ENCODE results near the gene KLF11. TPM values are rescaled to one million over a fixed set of nuclear protein-coding genes. Genes with fewer than 3 reads are reported as not detected.
"Not testable (repeated sequence)": the region's sequence is repeated elsewhere in the genome, so short reads cannot be mapped to it uniquely, and the experiment has no call there.

KLF11 gene
- polyA plus RNA-seq, 1 donor, result 25.8 TPM

DNA sequence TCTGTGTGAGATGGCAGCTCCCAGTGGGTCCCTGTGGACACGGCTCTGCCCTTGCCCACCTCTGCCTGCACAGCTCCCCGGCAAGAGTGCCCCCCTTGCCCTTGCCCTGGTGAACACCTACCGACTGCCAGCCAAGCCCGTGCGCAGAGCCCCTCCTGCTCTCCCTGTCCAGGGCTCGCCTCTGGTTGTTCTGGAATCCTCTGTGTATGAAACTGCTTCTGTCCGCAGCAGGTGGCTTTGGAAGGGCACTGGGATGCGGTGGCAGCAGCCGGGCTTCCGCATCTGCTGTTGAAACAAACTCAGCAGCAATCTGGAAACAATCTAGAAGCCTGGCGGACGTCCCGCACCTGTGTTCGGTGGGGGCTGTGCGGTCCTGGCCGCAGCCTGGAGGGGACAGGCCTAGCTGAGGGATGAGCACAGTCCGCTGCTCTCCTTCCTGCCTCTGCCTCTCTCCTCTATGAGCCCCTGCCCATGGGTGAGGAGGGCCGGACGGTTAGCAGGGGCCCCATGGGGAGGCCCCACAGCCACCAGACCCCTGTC, 34.0 kb upstream of the KLF11 start:
- no peak for DNase-seq (ENCODE audit: low read depth)

DNA sequence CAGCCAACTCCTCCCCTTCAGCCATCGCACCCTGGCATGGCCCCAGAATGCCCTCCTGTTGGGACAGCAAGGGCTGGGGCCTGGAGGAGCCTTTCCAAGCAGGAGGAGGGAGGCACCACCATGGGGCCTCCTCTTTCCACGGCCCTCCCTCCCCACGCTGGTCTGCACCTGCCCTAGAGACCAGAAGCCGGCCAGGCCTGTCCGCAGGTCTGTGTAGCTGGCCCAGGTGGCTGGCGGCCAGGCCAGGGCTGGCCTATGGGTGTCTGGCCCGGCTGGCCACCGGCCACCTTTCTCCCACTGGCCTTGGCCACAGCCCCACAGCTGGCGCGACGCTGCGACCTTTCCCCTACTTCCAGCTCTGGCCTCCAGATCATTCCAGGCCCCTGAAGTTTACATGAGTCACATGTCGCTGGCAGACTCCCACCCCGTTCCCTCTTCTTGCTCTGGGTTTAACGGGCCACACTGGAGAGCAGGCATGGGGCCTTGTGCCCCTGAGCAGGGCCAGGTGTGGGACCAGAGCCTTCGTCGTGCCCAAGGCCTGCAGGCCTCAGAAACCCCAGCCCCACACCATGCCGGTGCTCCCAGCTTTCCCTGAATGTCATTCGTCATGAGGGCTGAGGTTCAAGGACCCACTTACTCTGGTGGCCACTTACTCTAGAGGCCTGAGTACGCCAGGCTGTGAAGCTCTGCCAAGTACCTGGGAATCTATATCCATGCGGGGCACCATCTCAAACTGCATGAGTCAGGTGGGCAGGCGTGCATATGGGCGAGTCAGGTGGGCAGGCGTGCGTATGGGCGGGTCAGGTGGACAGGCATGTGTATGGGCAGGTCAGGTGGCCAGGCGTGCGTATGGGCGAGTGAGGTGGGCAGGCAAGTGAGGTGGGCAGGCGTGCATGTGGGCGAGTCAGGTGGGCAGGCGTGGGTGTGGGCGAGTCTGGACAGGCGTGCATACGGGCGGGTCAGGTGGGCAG, 33.3 kb upstream of the KLF11 start:
- DNase-seq (ENCODE audit: low read depth), result no peak

DNA sequence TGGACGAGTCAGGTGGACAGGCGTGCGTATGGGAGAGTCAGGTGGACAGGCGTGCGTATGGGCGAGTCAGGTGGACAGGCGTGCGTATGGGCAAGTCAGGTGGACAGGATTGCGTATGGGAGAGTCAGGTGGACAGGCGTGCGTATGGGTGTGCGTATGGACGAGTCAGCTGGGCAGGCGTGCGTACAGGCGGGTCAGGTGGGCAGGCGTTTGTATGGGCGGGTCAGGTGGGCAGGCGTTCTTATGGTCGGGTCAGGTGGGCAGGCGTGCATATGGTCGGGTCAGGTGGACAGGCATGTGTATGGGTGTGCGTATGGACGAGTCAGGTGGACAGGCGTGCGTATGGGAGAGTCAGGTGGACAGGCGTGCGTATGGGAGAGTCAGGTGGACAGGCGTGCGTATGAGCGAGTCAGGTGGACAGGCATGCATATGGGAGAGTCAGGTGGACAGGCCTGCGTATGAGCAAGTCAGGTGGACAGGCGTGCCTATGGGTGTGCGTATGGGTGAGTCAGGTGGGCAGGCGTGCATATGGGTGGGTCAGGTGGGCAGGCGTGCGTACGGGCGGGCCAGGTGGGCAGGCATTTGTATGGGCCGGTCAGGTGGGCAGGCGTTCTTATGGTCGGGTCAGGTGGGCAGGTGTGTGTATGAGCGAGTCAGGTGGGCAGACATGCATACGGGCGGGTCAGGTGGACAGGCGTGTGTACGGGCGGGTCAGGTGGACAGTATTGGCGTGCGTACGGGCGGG, 32.3 kb upstream of the KLF11 start:
- DNase-seq (ENCODE audit: low read depth), result not testable (repeated sequence)

DNA sequence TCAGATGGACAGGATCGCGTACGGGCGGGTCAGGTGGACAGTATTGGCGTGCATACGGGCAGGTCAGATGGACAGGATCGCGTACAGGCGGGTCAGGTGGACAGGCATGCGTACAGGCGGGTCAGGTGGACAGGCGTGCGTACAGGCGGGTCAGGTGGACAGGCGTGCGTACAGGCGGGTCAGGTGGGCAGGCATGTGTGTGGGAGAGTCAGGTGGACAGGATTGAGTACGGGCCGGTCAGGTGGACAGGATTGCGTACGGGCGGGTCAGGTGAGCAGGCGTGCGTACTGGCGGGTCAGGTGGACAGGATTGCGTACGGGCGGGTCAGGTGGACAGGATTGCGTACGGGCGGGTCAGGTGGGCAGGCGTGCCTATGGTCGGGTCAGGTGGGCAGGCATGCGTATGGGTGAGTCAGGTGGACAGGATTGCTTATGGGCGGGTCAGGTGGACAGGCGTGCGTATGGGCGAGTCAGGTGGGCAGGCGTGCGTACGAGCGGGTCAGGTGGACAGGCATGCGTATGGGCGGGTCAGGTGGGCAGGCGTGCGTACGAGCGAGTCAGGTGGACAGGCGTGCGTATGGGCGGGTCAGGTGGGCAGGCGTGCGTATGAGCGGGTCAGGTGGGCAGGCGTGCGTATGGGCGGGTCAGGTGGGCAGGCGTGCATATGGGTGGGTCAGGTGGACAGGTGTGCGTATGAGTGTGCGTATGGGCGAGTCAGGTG, 31.6 kb upstream of the KLF11 start:
- not testable (repeated sequence) for DNase-seq (ENCODE audit: low read depth)

DNA sequence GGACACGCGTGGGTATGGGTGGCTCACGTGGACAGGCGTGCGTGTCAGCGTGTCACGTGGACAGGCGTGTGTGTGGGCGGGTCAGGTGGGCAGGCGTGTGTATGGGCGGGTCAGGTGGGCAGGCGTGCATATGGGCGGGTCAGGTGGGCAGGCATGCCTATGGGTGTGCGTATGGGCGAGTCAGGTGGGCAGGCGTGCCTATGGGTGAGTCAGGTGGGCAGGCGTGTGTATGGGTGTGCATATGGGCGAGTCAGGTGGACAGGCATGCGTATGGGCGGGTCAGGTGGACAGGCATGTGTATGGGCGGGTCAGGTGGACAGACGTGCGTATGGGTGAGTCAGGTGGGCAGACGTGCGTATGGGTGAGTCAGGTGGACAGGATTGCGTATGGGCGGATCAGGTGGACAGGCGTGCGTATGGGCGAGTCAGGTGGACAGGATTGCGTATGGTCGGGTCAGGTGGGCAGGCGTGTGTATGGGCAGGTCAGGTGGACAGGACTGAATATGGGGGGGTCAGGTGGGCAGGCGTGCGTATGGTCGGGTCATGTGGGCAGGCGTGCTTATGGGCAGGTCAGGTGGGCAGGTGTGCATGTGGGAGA, 30.9 kb upstream of the KLF11 start:
- DNase-seq (ENCODE audit: low read depth), result not testable (repeated sequence)

DNA sequence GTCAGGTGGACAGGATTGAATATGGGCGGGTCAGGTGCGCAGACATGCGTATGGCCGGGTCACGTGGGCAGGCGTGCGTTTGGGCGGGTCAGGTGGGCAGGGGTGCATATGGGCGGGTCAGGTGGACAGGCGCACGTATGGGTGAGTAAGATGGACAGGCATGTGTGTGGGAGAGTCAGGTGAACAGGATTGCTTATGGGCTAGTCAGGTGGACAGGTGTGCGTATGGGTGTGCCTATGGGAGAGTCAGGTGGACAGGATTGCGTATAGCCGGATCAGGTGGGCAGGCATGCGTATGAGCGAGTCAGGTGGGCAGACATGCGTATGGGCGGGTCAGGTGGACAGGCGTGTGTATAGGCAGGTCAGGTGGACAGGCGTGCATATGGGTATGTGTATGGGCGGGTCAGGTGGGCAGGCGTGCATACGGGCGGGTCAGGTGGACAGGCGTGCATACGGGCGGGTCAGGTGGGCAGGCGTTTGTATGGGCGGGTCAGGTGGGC, 30.3 kb upstream of the KLF11 start:
- no peak for DNase-seq (ENCODE audit: low read depth)

DNA sequence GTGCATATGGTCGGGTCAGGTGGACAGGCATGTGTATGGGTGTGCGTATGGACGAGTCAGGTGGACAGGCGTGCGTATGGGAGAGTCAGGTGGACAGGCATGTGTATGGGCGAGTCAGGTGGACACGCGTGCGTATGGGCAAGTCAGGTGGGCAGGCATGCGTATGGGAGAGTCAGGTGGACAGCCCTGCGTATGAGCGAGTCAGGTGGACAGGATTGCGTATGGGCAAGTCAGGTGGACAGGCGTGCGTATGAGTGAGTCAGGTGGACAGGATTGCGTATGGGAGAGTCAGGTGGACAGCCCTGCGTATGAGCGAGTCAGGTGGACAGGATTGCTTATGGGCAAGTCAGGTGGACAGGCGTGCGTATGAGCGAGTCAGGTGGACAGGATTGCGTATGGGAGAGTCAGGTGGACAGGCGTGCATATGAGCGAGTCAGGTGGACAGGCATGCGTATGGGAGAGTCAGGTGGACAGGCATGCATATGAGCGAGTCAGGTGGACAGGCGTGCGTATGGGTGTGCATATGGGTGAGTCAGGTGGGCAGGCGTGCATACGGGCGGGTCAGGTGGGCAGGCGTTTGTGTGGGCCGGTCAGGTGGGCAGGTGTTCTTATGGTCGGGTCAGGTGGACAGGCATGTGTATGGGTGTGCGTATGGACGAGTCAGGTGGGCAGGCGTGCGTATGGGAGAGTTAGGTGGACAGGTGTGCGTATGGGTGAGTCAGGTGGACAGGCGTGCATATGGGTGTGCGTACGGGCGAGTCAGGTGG, 29.5 kb upstream of the KLF11 start:
- not testable (repeated sequence) for DNase-seq (ENCODE audit: low read depth)

DNA sequence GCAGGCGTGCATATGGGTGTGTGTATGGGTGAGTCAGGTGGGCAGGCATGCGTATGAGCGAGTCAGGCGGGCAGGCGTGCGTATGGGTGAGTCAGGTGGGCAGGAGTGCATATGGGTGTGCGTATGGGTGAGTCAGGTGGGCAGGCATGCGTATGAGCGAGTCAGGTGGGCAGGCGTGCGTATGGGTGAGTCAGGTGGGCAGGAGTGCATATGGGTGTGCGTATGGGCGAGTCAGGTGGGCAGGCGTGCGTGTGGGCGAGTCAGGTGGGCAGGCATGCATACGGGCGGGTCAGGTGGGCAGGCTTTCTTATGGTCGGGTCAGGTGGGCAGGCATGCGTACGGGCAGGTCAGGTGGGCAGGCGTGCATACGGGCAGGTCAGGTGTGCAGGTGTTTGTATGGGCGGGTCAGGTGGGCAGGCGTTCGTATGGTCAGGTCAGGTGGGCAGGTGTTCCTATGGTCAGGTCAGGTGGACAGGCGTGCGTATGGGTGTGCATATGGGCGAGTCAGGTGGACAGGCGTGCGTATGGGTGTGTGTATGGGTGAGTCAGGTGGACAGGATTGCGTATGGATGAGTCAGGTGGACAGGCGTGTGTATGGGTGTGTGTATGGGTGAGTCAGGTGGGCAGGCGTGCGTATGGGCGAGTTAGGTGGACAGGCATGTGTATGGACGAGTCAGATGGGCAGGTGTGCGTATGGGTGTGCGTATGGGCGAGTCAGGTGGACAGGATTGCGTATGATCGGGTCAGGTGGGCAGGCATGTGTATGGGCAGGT, 28.7 kb upstream of the KLF11 start:
- no peak for DNase-seq (ENCODE audit: low read depth)

DNA sequence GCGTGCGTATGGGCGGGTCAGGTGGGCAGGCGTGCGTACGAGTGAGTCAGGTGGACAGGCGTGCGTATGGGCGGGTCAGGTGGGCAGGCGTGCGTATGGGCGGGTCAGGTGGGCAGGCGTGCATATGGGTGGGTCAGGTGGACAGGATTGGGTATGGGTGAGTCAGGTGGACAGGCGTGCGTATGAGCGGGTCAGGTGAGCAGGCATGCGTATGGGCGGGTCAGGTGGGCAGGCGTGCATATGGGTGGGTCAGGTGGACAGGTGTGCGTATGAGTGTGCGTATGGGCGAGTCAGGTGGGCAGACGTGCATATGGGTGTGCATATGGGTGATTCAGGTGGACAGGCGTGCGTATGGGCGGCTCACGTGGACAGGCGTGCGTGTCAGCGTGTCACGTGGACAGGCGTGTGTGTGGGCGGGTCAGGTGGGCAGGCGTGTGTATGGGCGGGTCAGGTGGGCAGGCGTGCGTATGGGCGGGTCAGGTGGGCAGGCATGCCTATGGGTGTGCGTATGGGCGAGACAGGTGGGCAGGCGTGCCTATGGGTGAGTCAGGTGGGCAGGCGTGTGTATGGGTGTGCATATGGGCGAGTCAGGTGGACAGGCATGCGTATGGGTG, 27.9 kb upstream of the KLF11 start:
- not testable (repeated sequence) for DNase-seq (ENCODE audit: low read depth)

DNA sequence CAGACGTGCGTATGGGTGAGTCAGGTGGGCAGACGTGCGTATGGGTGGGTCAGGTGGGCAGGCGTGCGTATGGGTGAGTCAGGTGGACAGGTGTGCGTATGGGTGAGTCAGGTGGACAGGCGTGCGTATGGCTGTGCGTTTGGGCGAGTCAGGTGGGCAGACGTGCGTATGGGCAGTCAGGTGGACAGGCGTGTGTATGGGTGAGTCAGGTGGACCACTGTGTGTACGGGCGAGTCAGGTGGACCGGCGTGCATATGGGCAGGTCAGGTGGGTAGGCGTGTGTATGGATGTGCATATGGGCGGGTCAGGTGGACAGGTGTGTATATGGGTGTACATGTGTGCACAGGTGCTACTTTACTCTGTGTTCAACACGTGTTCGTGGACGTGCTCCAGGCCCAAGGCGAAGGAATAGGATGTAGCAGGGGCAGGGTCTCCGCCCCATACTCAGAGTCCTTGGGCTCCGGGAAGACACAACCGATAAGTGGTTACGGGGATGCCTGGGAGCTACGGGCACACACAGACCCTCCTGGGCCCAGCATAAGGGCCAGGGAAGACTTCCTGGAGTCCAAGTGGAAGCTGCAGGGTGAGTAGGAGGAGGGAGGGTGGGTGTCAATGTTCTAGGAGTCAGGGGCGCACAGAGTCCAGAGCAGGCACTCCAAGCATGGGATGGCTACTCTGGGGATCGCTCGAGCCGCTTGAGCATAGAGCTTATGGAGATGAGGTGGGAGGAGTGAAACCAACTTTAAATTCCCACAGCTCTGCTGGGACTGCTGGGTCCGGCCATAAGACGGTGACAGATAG, 27.1 kb upstream of the KLF11 start:
- no peak for DNase-seq (ENCODE audit: low read depth)

DNA sequence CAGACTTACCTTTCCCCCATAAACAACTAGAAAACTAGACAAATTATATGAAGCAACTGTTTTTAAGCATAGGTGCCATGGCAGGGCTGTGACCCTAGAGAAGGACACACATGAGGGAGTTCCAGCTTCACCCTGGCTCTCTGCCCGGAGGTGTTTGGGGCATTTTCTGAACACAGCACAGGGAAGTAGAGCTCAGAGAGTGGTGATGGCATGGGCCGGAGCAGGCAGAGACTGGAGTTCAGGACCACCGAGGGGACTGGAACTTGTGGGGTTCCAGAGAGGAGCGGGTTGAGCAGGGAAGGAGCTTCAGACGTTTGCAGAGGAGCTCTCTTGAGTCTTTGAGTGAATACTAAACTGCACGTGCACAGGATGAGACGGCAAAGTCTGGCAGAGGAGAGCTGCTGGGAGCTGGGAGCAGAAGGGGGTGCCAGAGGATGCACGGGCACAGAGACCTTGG, 26.5 kb upstream of the KLF11 start:
- DNase-seq (ENCODE audit: low read depth), result no peak

DNA sequence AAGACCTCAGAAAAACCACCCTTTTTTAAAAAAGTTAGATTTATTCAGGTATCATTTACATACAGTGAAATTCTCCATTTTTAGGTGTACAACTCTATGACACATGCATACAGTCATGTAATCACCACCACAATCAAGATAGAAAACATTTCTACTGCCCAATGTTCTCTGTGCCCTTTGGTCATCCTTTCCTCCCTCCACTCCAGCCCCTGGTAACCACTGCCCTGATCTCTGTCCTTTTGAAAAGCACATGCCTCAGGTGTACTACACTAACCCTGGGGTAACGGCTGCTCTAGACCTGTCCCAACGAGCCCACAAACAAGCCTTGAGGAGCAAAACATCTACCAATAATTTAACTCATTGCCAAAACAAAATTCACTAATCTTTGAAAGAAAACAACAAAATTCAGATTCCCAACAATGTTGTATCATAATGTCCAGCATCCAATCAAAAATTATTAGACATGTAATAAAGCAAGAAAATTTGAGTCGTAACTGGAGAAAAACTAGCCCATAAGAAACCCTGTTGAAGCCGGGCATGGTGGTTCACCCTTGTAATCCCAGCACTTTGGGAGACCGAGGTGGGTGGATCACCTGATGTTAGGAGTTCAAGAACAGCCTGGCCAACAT, 25.9 kb upstream of the KLF11 start:
- no peak for DNase-seq (ENCODE audit: low read depth)

DNA sequence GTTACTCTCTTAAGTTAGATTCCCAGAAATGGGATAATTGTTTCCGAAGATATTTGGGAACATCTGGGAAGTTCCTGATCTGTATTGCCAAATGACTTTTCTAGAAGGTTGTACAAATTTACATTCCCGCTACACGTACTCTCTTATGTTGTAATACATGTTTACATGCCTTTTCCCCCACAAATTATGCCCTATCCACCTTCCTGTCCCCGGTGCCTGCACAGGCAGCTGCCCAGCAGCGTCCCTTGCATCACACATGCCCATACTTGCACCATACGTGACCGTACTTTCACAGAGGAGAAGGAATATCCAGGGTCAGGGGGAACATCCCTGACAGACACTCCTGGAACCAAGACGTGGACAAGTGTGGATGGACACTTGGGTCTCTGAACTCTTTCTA, 24.2 kb upstream of the KLF11 start:
- DNase-seq (ENCODE audit: low read depth), result no peak

DNA sequence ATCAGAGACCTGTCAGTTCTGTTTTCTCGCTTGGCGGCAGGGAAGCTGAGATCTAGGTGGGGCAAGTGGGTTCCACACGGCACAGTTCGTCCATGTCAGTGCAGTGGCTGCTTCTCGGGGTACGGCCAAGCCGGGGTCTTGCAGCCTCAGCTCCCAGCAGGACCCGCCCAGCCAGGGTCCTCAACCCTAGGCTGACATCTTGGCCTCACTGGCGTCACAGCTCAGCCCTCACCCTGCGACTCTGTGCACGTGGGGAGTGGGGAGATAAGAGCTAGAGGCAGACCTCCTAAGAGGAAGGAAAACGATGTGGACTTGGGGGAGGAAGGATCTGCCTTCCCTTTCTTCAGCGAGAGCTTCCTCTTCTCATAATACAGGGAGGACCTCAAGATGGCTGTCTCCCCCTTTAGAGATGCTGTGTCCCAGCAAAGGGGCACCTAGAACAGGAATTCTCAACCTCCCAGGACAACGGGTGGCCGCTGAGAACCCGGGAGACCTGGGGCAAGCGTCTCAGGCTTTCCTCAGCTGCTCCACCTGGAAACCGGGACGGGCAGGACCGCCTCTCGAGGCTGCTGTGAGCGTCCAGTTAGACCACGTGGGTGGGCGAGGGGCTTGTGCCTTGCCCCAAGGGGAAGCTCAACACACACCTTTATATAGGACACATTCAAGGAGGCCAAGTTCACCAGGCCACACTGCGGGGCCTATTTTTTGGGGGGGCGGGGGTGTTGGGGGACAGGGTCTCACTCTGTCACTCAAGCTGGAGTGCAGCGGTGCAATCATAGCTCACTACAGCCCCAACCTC, 23.5 kb upstream of the KLF11 start:
- DNase-seq (ENCODE audit: low read depth), result no peak

DNA sequence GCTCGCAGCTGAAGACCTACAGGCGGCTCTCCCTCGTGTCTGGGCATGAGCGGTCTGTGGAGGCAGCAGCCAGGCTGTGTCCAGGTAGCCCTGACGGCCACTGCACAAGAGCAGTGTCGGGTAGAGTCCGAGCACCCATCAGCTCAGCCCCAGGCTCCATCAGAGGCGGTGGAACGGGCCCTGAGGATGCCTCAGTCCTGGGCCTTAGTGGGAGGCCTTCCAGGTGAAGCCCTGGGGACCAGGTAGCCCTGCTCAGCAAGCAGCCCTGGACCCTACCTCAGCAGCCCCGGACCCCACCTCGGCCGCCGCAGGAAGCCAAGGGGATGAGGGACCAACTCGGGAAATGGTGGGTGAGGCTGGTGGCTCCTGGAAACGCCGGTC, 21.3 kb upstream of the KLF11 start:
- DNase-seq (ENCODE audit: low read depth), result no peak

DNA sequence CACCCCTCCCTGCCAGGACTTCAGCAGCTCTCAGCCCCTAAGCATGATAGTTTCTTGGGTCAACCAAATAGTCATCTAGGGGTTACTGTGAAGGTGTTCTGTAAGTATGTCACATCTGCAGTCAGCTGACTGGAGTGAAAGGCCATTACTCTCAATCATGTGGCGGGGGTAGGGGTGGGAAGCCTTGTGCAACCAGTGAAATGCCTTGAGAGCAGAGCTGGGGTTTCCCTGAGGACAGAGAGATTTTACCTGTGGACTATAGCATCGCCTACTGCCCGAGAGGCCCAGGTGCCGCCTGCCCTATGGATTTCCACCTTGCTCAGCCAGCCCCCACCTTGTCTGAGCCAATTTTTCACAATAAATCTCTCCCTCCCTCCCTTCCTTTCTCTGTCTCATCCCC, 20.9 kb upstream of the KLF11 start:
- DNase-seq (ENCODE audit: low read depth), result no peak
